ENCODE results near the gene SLC16A1.

SLC16A1 gene

GRCh38 chr1:112881742-112882127 lies 74.3 kb downstream of the SLC16A1 start:
- no peak for DNase-seq (ENCODE audit: low spot score)

GRCh38 chr1:112879834-112880233 lies 76.2 kb downstream of the SLC16A1 start:
- DNase-seq (ENCODE audit: low spot score) = no peak

GRCh38 chr1:112878321-112878720 lies 77.7 kb downstream of the SLC16A1 start:
- no peak for DNase-seq (ENCODE audit: low spot score)

- DNase-seq (ENCODE audit: low spot score) = no peak
Measured at GRCh38 chr1:112877750-112878149, 78.2 kb downstream of the SLC16A1 start.

GRCh38 chr1:112876315-112876714 lies 79.7 kb downstream of the SLC16A1 start:
- no peak for DNase-seq (ENCODE audit: low spot score)

GRCh38 chr1:112872551-112872962 lies 83.4 kb downstream of the SLC16A1 start:
- DNase-seq (ENCODE audit: low spot score) = no peak

GRCh38 chr1:112870887-112871646 lies 84.9 kb downstream of the SLC16A1 start:
- DNase-seq (ENCODE audit: low spot score) = no peak

- DNase-seq (ENCODE audit: low spot score) = no peak
Measured at GRCh38 chr1:112869895-112870294, 86.1 kb downstream of the SLC16A1 start.

GRCh38 chr1:112868191-112868590 lies 87.8 kb downstream of the SLC16A1 start:
- no peak for DNase-seq (ENCODE audit: low spot score)

GRCh38 chr1:112866981-112867380 lies 89.0 kb downstream of the SLC16A1 start:
- DNase-seq (ENCODE audit: low spot score) = no peak

- DNase-seq (ENCODE audit: low spot score) = no peak
Measured at GRCh38 chr1:112866151-112866550, 89.8 kb downstream of the SLC16A1 start.

GRCh38 chr1:112862753-112863426 lies 93.1 kb downstream of the SLC16A1 start:
- DNase-seq (ENCODE audit: low spot score) = no peak
